ENCODE data around the gene ACHE.

- TF ChIP-seq KAT7 (CRISPR knock-in tag; IDR thresholded peaks at IDR 0.05; ENCODE audit: borderline replicate concordance) = no peak
- TF ChIP-seq ZNF33A (CRISPR knock-in tag; IDR thresholded peaks at IDR 0.05; ENCODE audit: borderline replicate concordance) = no peak
- TF ChIP-seq CEBPB (IDR thresholded peaks at IDR 0.05; ENCODE audit: borderline replicate concordance, low read depth, low read length) = no peak
- no peak for TF ChIP-seq MAFF (IDR thresholded peaks at IDR 0.05; ENCODE audit: low read depth, low read length)
- no peak for TF ChIP-seq CAMTA2 (CRISPR knock-in tag; IDR thresholded peaks at IDR 0.05; ENCODE audit: borderline replicate concordance)
- TF ChIP-seq CTCF (CRISPR knock-in tag; IDR thresholded peaks at IDR 0.05) = no peak
- no peak for TF ChIP-seq CEBPZ (IDR thresholded peaks at IDR 0.05; ENCODE audit: low read length)
- no peak for TF ChIP-seq POLR2A (IDR thresholded peaks at IDR 0.05; ENCODE audit: insufficient read depth in 1 of 2, low read depth in 2 of 2, low read length in 2 of 2)
- TF ChIP-seq ZNF138 (CRISPR knock-in tag; IDR thresholded peaks at IDR 0.05; ENCODE audit: low read depth) = no peak
- no peak for TF ChIP-seq E2F1 (CRISPR knock-in tag; IDR thresholded peaks at IDR 0.05)
- TF ChIP-seq MAX (IDR thresholded peaks at IDR 0.05) = no peak
Measured at GRCh38 chr7:100865938-100866728, 29.6 kb downstream of the ACHE start.

Measured in HepG2 (cell line).